IMR-90 (cell line): ENCODE data around the gene SLC22A12. TPM values are rescaled to one million over a fixed set of nuclear protein-coding genes. Genes with fewer than 3 reads are reported as not detected.

Source experiments
- ATAC-seq: fragments of 200-7000 bp; cut with Tn5 transposase; 2 replicates; pipeline ENCODE4 v1.9.1; 2020; ENCODE audit warnings: low read depth, mild to moderate bottlenecking, moderate library complexity
- BruUV-seq: library from RNA; stranded (reverse); fragments of 400-500 nt; replicated peaks from 2 replicates; lab custom pipeline; 2021; lab: Mats Ljungman, UMichigan
- CTCF ChIA-PET: fragments of 300-600 bp; formaldehyde crosslinking; extraction: SDS; loops from one replicate; lab custom pipeline; 2021; ENCODE audit warnings: antibody characterized with exemption; lab: Yijun Ruan, JAX
- POLR2A ChIA-PET: fragments of 300-600 bp; sonication (Branson Sonifier 250); formaldehyde crosslinking; loops from one replicate; lab custom pipeline; 2022; ENCODE audit warnings: antibody characterized with exemption; ENCODE audit not compliant: unreplicated experiment; lab: Charles Lee
- DNase-seq: peaks from one replicate; pipeline ENCODE4 v3.0.0; 2013
- H2AFZ ChIP-seq: replicated peaks from 2 replicates; pipeline ENCODE3; 2013; ENCODE audit warnings: low read length, mild to moderate bottlenecking; ENCODE audit not compliant: poor library complexity
- H2AK5ac ChIP-seq: 2 replicates; pipeline ENCODE4 v1.6.1; 2013; ENCODE audit warnings: low read depth, low read length, inconsistent platforms
- H2AK9ac ChIP-seq: replicated peaks from 2 replicates; pipeline ENCODE3; 2013; ENCODE audit warnings: mild to moderate bottlenecking, low read depth, low read length, moderate library complexity; ENCODE audit not compliant: poor library complexity
- H2BK120ac ChIP-seq: 2 replicates; pipeline ENCODE4 v1.6.1; 2013; ENCODE audit warnings: low read depth, low read length, inconsistent platforms
- H2BK15ac ChIP-seq: 3 replicates; pipeline ENCODE4 v1.6.1; 2013; ENCODE audit warnings: low read depth, low read length, inconsistent platforms
- H2BK20ac ChIP-seq: 2 replicates; pipeline ENCODE4 v1.6.1; 2013; ENCODE audit warnings: low read depth, mild to moderate bottlenecking, inconsistent platforms, low read length, moderate library complexity
- H2BK5ac ChIP-seq: 2 replicates; pipeline ENCODE4 v1.6.1; 2013; ENCODE audit warnings: mild to moderate bottlenecking, low read depth, low read length, inconsistent platforms; ENCODE audit not compliant: poor library complexity, severe bottlenecking
- H3K14ac ChIP-seq: replicated peaks from 2 replicates; pipeline ENCODE4 v1.6.1; 2013; ENCODE audit warnings: low read depth, low read length, inconsistent platforms
- H3K18ac ChIP-seq: 2 replicates; pipeline ENCODE4 v1.6.1; 2013; ENCODE audit warnings: low read depth, low read length, control low read depth
- H3K23ac ChIP-seq: 2 replicates; pipeline ENCODE4 v1.6.1; 2013; ENCODE audit warnings: low read depth, low read length, inconsistent platforms
- H3K27ac ChIP-seq: 2 replicates; pipeline ENCODE4 v1.5.1; 2013; ENCODE audit warnings: mild to moderate bottlenecking, control low read depth, low read length; ENCODE audit not compliant: insufficient read depth
- H3K27me3 ChIP-seq: 2 replicates; pipeline ENCODE4 v1.6.1; 2013; ENCODE audit warnings: low read length; ENCODE audit not compliant: control insufficient read depth, insufficient read depth
- H3K36me3 ChIP-seq: 2 replicates; pipeline ENCODE4 v1.6.1; 2013; ENCODE audit warnings: low read length, mixed read lengths; ENCODE audit not compliant: control insufficient read depth, insufficient read depth
- H3K4ac ChIP-seq: 2 replicates; pipeline ENCODE4 v1.6.1; 2013; ENCODE audit warnings: low read depth, low read length, inconsistent platforms
- H3K4me1 ChIP-seq: 2 replicates; pipeline ENCODE4 v1.6.1; 2013; ENCODE audit warnings: low read length, mixed read lengths; ENCODE audit not compliant: control insufficient read depth, insufficient read depth
- H3K4me2 ChIP-seq: 2 replicates; pipeline ENCODE4 v1.6.1; 2013; ENCODE audit warnings: low read depth, mild to moderate bottlenecking, control low read depth, low read length, moderate library complexity
- H3K4me3 ChIP-seq: 2 replicates; pipeline ENCODE4 v1.5.1; 2013; ENCODE audit warnings: low read depth, mild to moderate bottlenecking, control low read depth, low read length, moderate library complexity; ENCODE audit not compliant: insufficient read depth
- H3K56ac ChIP-seq: 2 replicates; pipeline ENCODE4 v1.6.1; 2013; ENCODE audit warnings: low read length, inconsistent platforms; ENCODE audit not compliant: insufficient read depth; ENCODE audit errors: extremely low read depth
- H3K79me1 ChIP-seq, 2 experiments: 2 replicates each; pipeline ENCODE4 v1.6.1; 2013; ENCODE audit warnings: low read length in 2 of 2, inconsistent platforms in 1 of 2, low read depth in 1 of 2
- H3K9ac ChIP-seq: 2 replicates; pipeline ENCODE4 v1.6.1; 2013; ENCODE audit warnings: low read depth, low read length, control low read depth
- H3K9me1 ChIP-seq: 2 replicates; pipeline ENCODE4 v1.6.1; 2013; ENCODE audit warnings: low read length, inconsistent platforms; ENCODE audit not compliant: insufficient read depth
- H3K9me3 ChIP-seq: 2 replicates; pipeline ENCODE4 v1.6.1; 2013; ENCODE audit warnings: low read length; ENCODE audit not compliant: control insufficient read depth, insufficient read depth
- H4K20me1 ChIP-seq: 2 replicates; pipeline ENCODE4 v1.6.1; 2013; ENCODE audit warnings: low read length, inconsistent platforms; ENCODE audit not compliant: insufficient read depth
- H4K5ac ChIP-seq: 2 replicates; pipeline ENCODE4 v1.6.1; 2013; ENCODE audit warnings: mild to moderate bottlenecking, low read depth, low read length, control low read depth
- H4K8ac ChIP-seq, 2 experiments: 2 replicates each; pipeline ENCODE4 v1.6.1; 2013; ENCODE audit warnings: low read depth in 2 of 2, low read length in 2 of 2, control low read depth in 1 of 2, inconsistent platforms in 1 of 2
- H4K91ac ChIP-seq: 2 replicates; pipeline ENCODE4 v1.6.1; 2013; ENCODE audit warnings: low read depth, low read length, inconsistent platforms; ENCODE audit not compliant: insufficient read depth
- BHLHE40 ChIP-seq: fragments of 150-350 bp; IDR thresholded peaks from 2 replicates; pipeline ENCODE4 v1.6.1; 2016; ENCODE audit warnings: mild to moderate bottlenecking, low read depth, low read length
- CEBPB ChIP-seq: IDR thresholded peaks from 2 replicates; pipeline ENCODE4 v1.6.1; 2012; ENCODE audit warnings: low read depth, low read length, improper control_type of control experiment
- CHD1 ChIP-seq: IDR thresholded peaks from 2 replicates; pipeline ENCODE4 v1.6.1; 2012; ENCODE audit warnings: low read depth, low read length, improper control_type of control experiment
- FOS ChIP-seq: fragments of 150-350 bp; IDR thresholded peaks from 2 replicates; pipeline ENCODE4 v1.6.1; 2016; ENCODE audit warnings: low read depth, low read length
- MAZ ChIP-seq: IDR thresholded peaks from 2 replicates; pipeline ENCODE4 v1.6.1; 2012; ENCODE audit warnings: low read depth, mild to moderate bottlenecking, low read length, improper control_type of control experiment, moderate library complexity, borderline replicate concordance
- MXI1 ChIP-seq: IDR thresholded peaks from 2 replicates; pipeline ENCODE4 v1.6.1; 2012; ENCODE audit warnings: low read depth, mild to moderate bottlenecking, low read length, moderate library complexity, borderline replicate concordance
- POLR2A ChIP-seq: IDR thresholded peaks from 2 replicates; pipeline ENCODE4 v1.6.1; 2012; ENCODE audit warnings: mild to moderate bottlenecking, low read depth, low read length
- SMC3 ChIP-seq: fragments of 150-350 bp; IDR thresholded peaks from 2 replicates; pipeline ENCODE4 v1.6.1; 2016; ENCODE audit warnings: low read depth, mild to moderate bottlenecking, antibody characterized with exemption, low read length, moderate library complexity
- USF2 ChIP-seq: fragments of 150-350 bp; IDR thresholded peaks from 2 replicates; pipeline ENCODE4 v1.6.1; 2017; ENCODE audit warnings: mild to moderate bottlenecking, antibody characterized with exemption, low read length, low read depth
- WGBS, 2 experiments: methylation state at CpG; one replicate each; pipeline versions ENCODE4 v1.1.5 to v1.1.7; 2013; ENCODE audit warnings: missing lambda C conversion rate in 2 of 2; ENCODE audit not compliant: insufficient read length in 1 of 2; ENCODE audit errors: extremely low coverage in 2 of 2; 5-methylcytosine and 5-hydroxymethylcytosine counted together
- dilution Hi-C: fragments of 300-500 bp; cut with HindIII; formaldehyde crosslinking; loops from one replicate; pipeline ENCODE4 v1.14.3; 2018; ENCODE audit warnings: low sequenced_read_pairs; ENCODE audit not compliant: unreplicated experiment
- in situ Hi-C: fragments of 300-500 bp; cut with MboI; formaldehyde crosslinking; loops from 3 replicates; pipeline ENCODE4 v1.14.3; 2019; ENCODE audit warnings: low sequenced_read_pairs, inconsistent platforms, mixed read lengths
- intact Hi-C: fragments of 100-400 bp; cut with micrococcal nuclease; formaldehyde crosslinking; loops from 2 replicates; pipeline ENCODE4 v1.10.0; 2022
- polyA plus RNA-seq, 3 experiments: library from polyadenylated mRNA; depleted of rRNA; stranded (reverse); fragments of >200 nt; gene quantifications; 2 replicates each; pipeline ENCODE4 v1.2.3, GENCODE V29; 2012; ENCODE audit warnings: low replicate concordance in 1 of 3
- total RNA-seq: library from RNA; depleted of rRNA; stranded (reverse); fragments of >200 nt; gene quantifications from 2 replicates; pipeline ENCODE4 v1.2.3, GENCODE V29; 2012
- TF ChIP-seq, protein P1 (sequence below): fragments of 150-350 bp; IDR thresholded peaks from 2 replicates; pipeline ENCODE4 v1.6.1; 2016; ENCODE audit warnings: low read depth, mild to moderate bottlenecking, low read length, moderate library complexity, borderline replicate concordance

SLC22A12 gene
- total and polyA plus RNA-seq, 2 of the 4 experiments (the other 2 are of a cell fraction) = not detected

DNA sequence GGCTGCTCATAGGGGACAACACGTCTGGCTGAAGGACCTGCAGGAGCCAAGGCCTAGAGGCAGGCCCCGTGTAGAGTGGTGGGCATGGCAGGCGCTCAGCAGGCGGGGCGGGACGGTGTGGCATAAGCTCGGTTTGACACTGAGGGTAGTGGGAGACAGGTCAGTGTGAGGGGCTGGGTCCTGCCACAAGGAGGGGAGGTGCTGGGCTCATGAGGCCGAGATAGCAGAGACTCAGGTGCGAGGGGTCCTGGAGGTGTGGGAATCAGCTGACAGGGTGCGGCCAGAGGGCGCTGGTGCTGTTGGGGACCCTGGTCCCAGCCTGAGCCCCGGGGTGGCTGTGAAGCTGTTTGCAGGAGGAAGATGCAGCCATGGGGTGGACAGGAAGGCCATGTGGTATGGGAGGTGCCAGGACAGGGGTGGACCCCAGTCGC is 6.7 kb downstream of the SLC22A12 start:
- H4K5ac ChIP-seq = no peak overlapping the region
- H4K8ac ChIP-seq = no peak overlapping the region
- H3K4me2 ChIP-seq = no peak overlapping the region
- TF ChIP-seq SMC3 (no peak), POLR2A (no peak), FOS (no peak), USF2 (no peak), MXI1 (no peak), CHD1 (no peak), MAZ (no peak), CEBPB (no peak), BHLHE40 (no peak)
- TF ChIP-seq, protein P1, sequence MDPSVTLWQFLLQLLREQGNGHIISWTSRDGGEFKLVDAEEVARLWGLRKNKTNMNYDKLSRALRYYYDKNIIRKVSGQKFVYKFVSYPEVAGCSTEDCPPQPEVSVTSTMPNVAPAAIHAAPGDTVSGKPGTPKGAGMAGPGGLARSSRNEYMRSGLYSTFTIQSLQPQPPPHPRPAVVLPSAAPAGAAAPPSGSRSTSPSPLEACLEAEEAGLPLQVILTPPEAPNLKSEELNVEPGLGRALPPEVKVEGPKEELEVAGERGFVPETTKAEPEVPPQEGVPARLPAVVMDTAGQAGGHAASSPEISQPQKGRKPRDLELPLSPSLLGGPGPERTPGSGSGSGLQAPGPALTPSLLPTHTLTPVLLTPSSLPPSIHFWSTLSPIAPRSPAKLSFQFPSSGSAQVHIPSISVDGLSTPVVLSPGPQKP = no peak
- H4K91ac ChIP-seq = no peak overlapping the region
- H3K4me3 ChIP-seq = no peak overlapping the region
- H2AFZ ChIP-seq = no peak overlapping the region
- H2BK15ac ChIP-seq = no peak overlapping the region
- ATAC-seq (no peak), DNase-seq (no peak)
- no peak overlapping the region for H2BK20ac ChIP-seq
- WGBS, 2 experiments = 76% methylated on average over 5 of the region's 13 CpGs; no CpG with 5 or more reads in 1 of the 2 experiments
- no TSS peak for BruUV-seq
- no peaks in the 10 kb centered on the region for H3K4me1 ChIP-seq
- peaks cover 4% of the 10 kb centered on the region for H3K9me3 ChIP-seq
- H3K27ac ChIP-seq = no peak overlapping the region
- no peaks in the 10 kb centered on the region for H3K79me1 ChIP-seq
- H3K9ac ChIP-seq = no peak overlapping the region
- H3K56ac ChIP-seq = no peak overlapping the region
- no peak overlapping the region for H3K14ac ChIP-seq
- no peak overlapping the region for H3K4ac ChIP-seq
- no peak overlapping the region for H3K23ac ChIP-seq
- no peak overlapping the region for H2BK120ac ChIP-seq
- in situ Hi-C loops (no loop called here), intact Hi-C loops (no loop called here), dilution Hi-C loops (no loop called here)
- no peak overlapping the region for H2BK5ac ChIP-seq
- H3K36me3 ChIP-seq = no peaks in the 10 kb centered on the region
- H2AK9ac ChIP-seq = no peak overlapping the region
- H4K20me1 ChIP-seq = no peaks in the 10 kb centered on the region
- peaks cover 9% of the 10 kb centered on the region for H3K27me3 ChIP-seq
- no peak overlapping the region for H3K18ac ChIP-seq
- H3K9me1 ChIP-seq = no peaks in the 10 kb centered on the region
- H2AK5ac ChIP-seq = no peak overlapping the region
- CTCF ChIA-PET = no interaction called here
- POLR2A ChIA-PET = no interaction called here
